DND-41 (cell line): Measurements from ENCODE around the gene PDCD5.

Experiments
- ATAC-seq: fragments of 200-7000 bp; cut with Tn5 transposase; 3 replicates; pipeline ENCODE4 v1.9.1; 2021; ENCODE audit warnings: low read depth; ENCODE audit not compliant: insufficient read depth
- DNase-seq: peaks from one replicate; pipeline ENCODE4 v3.0.0-alpha.2; 2020
- H2AFZ ChIP-seq: 2 replicates; pipeline ENCODE4 v1.6.0; 2012; ENCODE audit warnings: low read depth, low read length
- H3K27ac ChIP-seq: 2 replicates; pipeline ENCODE4 v1.5.1; 2012; ENCODE audit warnings: low read length, inconsistent platforms
- H3K27me3 ChIP-seq: fragments of 200-600 bp; sonication (generic); 2 replicates; pipeline ENCODE4 v1.6.0; 2012; ENCODE audit warnings: low read length, mild to moderate bottlenecking, inconsistent platforms; ENCODE audit not compliant: insufficient read depth, poor library complexity
- H3K36me3 ChIP-seq: 2 replicates; pipeline ENCODE4 v1.5.1; 2012; ENCODE audit warnings: low read length, inconsistent platforms; ENCODE audit not compliant: insufficient read depth
- H3K4me1 ChIP-seq: 2 replicates; pipeline ENCODE4 v1.5.1; 2012; ENCODE audit warnings: mild to moderate bottlenecking, low read length; ENCODE audit not compliant: insufficient read depth
- H3K4me2 ChIP-seq: 2 replicates; pipeline ENCODE4 v1.6.0; 2012; ENCODE audit warnings: mild to moderate bottlenecking, moderate library complexity, low read length, inconsistent platforms; ENCODE audit not compliant: insufficient read depth
- H3K4me3 ChIP-seq, 2 experiments: fragments of 200-600 bp in 1 of 2; shearing (Covaris generic) in 1 of 2; 2 replicates each; pipeline ENCODE4 v1.5.1; 2012 to 2016; ENCODE audit warnings: inconsistent platforms in 2 of 2, low read length in 2 of 2, mild to moderate bottlenecking in 2 of 2, low read depth in 1 of 2, moderate library complexity in 1 of 2
- H3K79me2 ChIP-seq: 2 replicates; pipeline ENCODE4 v1.6.0; 2012; ENCODE audit warnings: low read length, inconsistent platforms; ENCODE audit not compliant: insufficient read depth
- H3K9ac ChIP-seq: 2 replicates; pipeline ENCODE4 v1.6.0; 2012; ENCODE audit warnings: low read depth, mild to moderate bottlenecking, inconsistent platforms, low read length, moderate library complexity
- H3K9me3 ChIP-seq: 2 replicates; pipeline ENCODE4 v1.5.1; 2012; ENCODE audit warnings: low read length, moderate library complexity, mild to moderate bottlenecking, inconsistent platforms; ENCODE audit not compliant: insufficient read depth, severe bottlenecking
- H4K20me1 ChIP-seq: 2 replicates; pipeline ENCODE4 v1.6.0; 2012; ENCODE audit warnings: low read length; ENCODE audit not compliant: insufficient read depth
- EZH2 ChIP-seq: IDR thresholded peaks from 3 replicates; pipeline ENCODE4 v1.6.1; 2012; ENCODE audit warnings: borderline replicate concordance, low read depth, mild to moderate bottlenecking, moderate library complexity, low read length, inconsistent platforms; ENCODE audit not compliant: severe bottlenecking
- TF ChIP-seq, protein P1 (sequence below): IDR thresholded peaks from 2 replicates; pipeline ENCODE4 v1.5.1; 2012; ENCODE audit warnings: borderline replicate concordance, low read length, moderate library complexity, mild to moderate bottlenecking; ENCODE audit not compliant: poor library complexity, severe bottlenecking; ENCODE audit errors: extremely low read depth

PDCD5 gene, protein sequence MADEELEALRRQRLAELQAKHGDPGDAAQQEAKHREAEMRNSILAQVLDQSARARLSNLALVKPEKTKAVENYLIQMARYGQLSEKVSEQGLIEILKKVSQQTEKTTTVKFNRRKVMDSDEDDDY

DNA sequence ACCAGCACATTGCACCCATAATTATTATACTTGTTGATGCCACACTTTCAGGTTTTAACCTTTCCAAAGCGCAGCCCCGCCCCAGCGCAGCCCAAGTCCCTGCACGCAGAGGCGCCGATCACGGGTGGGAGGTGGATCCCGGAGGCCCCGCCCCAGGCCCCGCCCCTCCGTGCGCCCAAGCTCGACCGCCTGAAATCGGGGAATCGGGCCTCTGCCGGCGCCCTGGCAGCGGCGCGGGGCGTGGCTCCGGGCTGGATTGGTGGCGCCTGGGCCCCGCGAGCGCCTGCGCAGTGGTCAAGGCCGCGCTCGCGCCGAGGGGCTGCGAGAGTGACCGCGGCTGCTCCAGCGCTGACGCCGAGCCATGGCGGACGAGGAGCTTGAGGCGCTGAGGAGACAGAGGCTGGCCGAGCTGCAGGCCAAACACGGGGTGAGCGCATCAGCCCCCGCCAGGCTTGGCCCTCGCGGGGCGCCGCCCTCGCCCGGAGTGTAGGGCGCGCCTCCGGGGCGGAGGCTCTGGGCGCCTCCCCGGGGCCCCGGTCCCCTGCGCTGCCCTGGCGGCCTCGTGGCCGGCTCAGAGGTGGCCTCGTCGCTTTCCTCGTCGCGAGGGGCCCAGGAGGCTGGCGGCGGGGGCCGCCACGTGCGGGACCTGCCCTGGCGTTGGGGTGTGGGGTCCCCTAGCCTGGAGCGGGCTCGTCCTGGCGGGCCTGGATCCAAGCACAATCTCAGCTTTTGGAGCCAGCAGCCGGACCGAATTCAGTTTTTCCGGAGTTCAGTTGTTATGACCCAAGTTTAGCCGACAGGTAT, at the start of gene PDCD5:
Gene PDCD5, plus strand, starts transcription at position 290 of the 804 bp plus-strand sequence. Its CDS starts 72 bp downstream, at position 362.
- Histone ChIP-seq H3K9me3 (no peaks in the 10 kb centered on the region), H3K9ac (peak within 1 kb of the TSS; percentile 97), H3K27ac (peak within 1 kb of the TSS; percentile 87), H4K20me1 (peaks cover 15% of the 10 kb centered on the region), H3K36me3 (peaks cover 38% of the 10 kb centered on the region), H3K4me3 (peak within 1 kb of the TSS; percentile 73 to 99), H3K4me1 (peaks cover 32% of the 10 kb centered on the region), H3K4me2 (peak within 1 kb of the TSS; percentile 99), H2AFZ (peak within 1 kb of the TSS; percentile 100), H3K27me3 (no peaks in the 10 kb centered on the region), H3K79me2 (peaks cover 33% of the 10 kb centered on the region)
- TF ChIP-seq, protein P1, sequence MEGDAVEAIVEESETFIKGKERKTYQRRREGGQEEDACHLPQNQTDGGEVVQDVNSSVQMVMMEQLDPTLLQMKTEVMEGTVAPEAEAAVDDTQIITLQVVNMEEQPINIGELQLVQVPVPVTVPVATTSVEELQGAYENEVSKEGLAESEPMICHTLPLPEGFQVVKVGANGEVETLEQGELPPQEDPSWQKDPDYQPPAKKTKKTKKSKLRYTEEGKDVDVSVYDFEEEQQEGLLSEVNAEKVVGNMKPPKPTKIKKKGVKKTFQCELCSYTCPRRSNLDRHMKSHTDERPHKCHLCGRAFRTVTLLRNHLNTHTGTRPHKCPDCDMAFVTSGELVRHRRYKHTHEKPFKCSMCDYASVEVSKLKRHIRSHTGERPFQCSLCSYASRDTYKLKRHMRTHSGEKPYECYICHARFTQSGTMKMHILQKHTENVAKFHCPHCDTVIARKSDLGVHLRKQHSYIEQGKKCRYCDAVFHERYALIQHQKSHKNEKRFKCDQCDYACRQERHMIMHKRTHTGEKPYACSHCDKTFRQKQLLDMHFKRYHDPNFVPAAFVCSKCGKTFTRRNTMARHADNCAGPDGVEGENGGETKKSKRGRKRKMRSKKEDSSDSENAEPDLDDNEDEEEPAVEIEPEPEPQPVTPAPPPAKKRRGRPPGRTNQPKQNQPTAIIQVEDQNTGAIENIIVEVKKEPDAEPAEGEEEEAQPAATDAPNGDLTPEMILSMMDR, result no peak
- TF ChIP-seq EZH2, result no peak
- ATAC-seq, result peak; percentile 93
- DNase-seq, result peak; percentile 96

DNA sequence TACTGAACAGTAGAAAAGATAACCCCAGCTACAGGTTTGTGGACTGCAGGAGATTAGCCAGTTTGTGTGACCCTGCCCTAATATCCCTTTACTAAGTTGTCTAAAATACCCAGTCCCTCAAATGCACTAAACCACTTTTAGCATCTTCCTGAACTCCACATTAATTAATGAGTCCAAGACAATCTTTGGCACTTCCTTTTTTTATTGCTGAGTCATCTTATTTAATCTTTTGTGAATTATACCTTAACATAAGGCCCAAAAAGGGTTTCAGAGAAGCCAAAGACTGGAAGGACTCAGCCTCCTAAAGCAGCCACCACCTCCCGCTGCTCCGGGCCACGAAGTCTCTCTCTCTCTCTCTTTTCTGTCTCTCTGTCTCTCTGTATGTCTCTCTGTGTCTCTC, 48.8 kb upstream of the PDCD5 start:
- Histone ChIP-seq H3K9me3 (peaks cover 3% of the 10 kb centered on the region), H3K36me3 (no peaks in the 10 kb centered on the region), H3K9ac (no peak overlapping the region), H3K4me3 (no peak overlapping the region), H4K20me1 (no peaks in the 10 kb centered on the region), H2AFZ (no peak overlapping the region), H3K4me1 (no peaks in the 10 kb centered on the region), H3K4me2 (no peak overlapping the region), H3K27me3 (no peaks in the 10 kb centered on the region), H3K27ac (no peak overlapping the region), H3K79me2 (no peaks in the 10 kb centered on the region)
- DNase-seq (no peak), ATAC-seq (no peak)
- no peak for TF ChIP-seq EZH2
- TF ChIP-seq, protein P1, result no peak

DNA sequence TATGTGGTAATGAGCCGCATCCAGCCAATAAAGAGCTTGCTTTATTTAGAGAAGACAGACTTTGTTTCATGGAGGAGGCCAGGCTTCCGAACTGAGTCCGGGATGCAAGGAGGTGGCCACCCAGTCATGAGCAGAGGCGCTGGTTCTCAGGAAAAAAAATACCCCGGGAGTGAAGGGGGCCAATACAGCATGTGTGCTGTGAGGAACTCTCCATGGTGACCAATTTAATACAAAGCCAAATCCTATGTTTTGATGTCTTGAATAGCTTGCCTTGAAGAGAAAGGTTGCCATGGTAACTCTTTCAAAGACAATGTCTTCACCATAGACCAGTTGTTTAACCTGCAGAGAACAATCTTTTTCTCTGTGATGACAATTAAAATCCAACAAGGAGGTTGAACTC, 43.4 kb upstream of the PDCD5 start:
- peaks cover 3% of the 10 kb centered on the region for H3K9me3 ChIP-seq
- DNase-seq, result no peak
- no peaks in the 10 kb centered on the region for H3K27me3 ChIP-seq
- TF ChIP-seq, protein P1, result no peak
- TF ChIP-seq EZH2, result no peak
- no peak overlapping the region for H2AFZ ChIP-seq
- no peaks in the 10 kb centered on the region for H3K36me3 ChIP-seq
- no peaks in the 10 kb centered on the region for H3K79me2 ChIP-seq
- no peaks in the 10 kb centered on the region for H3K4me1 ChIP-seq
- H3K4me3 ChIP-seq, result no peak overlapping the region
- no peak overlapping the region for H3K27ac ChIP-seq
- no peaks in the 10 kb centered on the region for H4K20me1 ChIP-seq
- H3K9ac ChIP-seq, result no peak overlapping the region
- ATAC-seq, result no peak
- no peak overlapping the region for H3K4me2 ChIP-seq
